GOT3 (cell line): Measurements from ENCODE around the gene STARD4.

Source experiments
- DNase-seq: peaks from one replicate; lab custom pipeline; 2025; ENCODE audit warnings: mixed read lengths; lab: John Stamatoyannopoulos, UW

Gene STARD4

DNA sequence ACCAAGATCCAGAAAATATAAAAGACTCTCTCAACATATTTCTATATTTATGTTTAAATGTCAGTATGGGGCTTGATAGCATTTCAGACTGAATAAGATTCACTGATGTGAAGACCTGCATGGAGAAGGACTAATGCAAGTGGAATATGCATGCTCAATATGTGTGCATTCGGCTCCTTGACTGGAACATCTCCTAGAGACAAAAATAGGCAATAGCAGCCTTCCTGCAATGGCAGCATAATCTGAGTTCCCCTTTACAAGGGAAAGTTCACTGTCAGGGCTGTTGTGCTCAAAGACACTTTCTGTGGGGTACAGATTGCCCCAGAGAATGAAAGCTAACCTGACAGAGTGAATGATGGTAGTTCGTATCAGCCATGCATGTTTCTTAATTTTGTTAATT, 42.4 kb downstream of the STARD4 start:
- DNase-seq, result no peak

DNA sequence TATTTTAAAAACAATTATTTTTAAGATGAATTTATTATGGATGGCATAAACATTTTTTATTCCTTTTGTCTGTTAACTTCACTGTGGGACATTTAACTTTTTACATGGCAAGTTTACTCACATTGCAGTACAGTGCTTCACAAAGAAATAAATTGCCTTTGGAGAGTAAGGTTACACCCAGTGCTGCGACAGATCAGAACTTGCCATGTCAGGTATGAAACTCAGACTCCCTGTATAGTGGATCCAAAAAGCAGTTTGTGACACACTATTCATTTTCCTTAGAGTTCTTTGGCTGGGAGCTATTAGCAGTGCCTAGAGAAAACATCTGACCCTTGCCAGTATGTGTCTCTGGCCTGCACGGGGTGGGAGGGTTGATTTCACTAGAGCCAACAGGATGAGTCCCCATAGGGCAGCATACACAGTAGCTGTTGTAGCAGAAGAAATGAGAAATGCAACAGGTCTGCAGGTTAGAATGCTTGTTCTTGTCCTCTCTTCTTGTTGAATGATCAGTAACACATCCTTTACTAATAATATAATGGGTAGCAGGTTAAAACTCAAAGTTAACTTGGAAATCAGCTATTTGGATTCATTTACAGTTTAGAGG, 42.9 kb downstream of the STARD4 start:
- no peak for DNase-seq

DNA sequence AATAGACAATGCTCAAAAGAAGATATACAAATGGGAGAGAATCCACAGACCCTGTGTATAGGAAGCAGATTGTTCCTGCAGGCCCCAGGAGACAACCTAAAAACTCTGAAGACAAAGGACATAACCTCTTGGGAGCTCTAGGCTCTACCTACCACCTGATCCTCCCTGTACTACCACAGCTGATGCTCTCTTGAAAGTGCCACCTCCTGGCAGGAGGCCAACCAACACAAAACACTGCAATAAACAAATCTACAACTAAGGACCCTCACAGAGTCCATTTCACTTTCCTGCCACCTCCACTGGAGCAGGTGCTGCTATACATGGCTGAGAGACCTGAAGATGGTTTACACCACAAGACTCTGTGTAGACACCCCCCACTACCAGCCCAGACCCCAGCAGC, 49.0 kb downstream of the STARD4 start:
- no peak for DNase-seq

DNA sequence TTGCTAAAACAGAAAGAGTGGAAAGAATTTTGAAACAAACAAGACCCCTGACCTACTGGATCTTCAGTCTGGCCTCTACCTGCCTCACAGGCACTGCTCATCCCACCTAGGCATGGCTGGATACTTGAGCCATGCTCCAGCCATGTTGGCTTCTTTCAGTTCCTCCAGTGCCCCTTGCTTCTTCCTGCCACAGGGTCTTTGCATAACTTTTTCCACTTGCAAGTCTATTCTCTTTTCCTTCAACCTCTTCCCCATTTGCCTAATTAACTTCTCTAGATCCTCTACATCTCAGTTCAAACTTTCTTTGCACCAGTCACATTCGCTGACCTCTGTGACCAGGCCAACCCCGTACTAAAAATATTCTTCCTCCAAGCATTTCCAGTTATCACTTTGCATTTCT, 50.4 kb downstream of the STARD4 start:
- DNase-seq, result no peak

DNA sequence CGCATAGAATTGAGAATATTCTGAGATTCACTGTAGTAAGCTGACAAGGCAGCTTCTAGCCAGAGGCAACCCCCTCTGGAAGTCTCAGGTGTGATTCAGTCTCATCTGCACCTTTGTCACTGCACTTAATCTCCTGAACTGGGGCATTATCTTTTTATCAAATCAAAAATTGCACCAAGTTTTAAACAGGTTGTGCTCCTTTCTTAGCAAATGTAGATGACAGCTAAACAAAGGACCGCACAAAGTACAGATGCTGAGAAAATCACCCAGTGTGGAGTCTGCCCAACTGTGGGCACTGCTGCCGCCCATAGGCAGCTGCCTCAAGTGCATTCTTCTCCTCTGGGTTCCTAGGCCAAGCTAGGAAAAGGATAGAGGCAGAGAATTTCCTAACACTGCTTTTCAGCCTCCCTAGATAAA, 51.1 kb downstream of the STARD4 start:
- DNase-seq, result no peak

DNA sequence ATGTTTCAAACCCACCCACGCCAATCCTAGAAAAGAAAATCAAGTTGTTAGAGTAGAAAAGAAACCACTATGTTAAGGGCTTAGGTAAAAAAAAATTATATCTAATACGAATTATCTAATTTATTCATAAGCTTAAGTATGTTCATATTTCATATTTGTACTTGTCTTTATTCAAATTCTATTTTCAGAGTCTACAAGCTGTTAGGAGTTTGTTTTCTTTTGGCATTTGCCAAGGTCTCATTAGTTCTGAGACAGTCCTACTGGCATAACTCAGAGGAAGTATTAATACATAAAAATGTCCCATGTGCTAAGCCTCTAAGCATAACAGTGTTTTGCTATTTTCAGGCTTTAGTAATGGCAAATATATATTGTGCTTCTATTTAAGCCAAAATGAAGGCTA, 57.6 kb downstream of the STARD4 start:
- DNase-seq, result no peak

DNA sequence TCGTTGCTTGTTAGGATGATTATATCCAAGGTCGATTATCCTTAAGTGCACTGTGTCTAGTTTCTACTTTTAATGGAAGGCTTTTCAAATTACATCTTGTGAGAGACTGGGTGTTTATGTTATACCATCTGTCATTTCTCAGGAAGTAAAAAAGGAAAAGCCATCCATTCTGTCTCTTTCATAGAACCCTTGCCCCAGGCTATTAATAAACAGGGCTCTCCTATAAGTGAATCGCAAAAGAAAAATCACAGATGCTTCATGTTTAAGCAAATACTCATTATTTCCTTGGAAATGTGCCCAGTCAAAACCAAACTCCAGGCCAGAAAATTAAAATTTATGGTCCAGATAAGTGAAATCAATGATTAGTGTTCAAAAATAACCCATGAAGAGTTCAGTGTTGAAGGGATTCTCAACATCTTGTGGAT, 58.1 kb downstream of the STARD4 start:
- no peak for DNase-seq

DNA sequence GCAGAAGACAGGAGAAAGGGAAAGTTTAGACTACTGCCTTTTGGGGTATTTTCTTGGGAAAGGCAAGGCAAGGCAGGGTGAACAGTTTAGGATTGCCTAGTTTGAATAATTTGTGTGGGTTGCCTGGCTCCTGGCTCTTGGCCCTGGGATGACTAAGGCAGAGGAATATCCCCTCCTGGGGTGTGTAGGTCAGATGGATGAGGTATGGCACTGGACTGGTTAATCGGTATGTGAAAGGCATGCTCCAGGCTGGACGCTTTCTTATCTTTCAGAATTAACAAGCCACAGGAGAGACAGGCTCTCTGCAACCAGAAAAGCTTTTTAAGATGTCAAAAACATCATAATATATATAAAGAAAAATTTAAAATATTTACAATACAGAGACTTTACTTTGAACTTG, 58.6 kb downstream of the STARD4 start:
- no peak for DNase-seq

DNA sequence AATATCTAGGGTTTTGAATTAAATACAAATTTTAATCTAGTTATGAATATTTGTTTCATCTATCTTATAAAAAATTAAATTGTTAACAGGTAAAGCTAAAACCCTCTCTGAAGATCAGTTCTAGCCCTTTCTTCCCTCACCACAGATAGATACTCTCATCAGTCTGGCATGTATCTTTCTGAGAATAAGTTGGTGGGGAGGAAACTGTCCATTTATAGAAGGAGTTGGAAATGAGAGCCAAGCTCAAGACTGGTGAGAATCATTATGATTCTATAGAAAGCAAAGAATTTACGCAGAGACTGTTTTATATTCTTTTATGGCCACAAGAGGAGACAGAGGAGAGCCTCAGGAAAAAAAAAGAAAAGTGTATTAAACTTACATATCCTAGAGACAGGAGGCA, 59.0 kb downstream of the STARD4 start:
- DNase-seq, result no peak

DNA sequence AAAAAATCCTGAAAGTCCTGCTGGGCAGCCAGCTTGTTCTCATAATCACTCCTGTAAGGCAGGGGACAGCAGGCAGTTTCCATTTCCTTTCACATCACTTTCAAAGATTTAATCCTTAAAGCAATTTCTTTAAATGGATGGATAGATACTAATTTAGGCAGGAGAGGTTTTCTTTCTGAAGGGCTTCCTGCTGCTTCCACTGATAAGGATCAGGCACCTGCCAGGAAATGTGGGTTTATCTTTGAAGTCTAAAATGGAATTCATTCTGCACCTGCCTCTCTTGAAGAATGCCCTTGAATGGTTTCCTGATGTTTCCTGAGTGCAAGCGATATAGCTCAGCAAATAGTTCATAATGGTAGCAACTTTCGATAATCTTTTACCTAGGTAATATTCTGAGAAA, 64.5 kb downstream of the STARD4 start:
- no peak for DNase-seq

DNA sequence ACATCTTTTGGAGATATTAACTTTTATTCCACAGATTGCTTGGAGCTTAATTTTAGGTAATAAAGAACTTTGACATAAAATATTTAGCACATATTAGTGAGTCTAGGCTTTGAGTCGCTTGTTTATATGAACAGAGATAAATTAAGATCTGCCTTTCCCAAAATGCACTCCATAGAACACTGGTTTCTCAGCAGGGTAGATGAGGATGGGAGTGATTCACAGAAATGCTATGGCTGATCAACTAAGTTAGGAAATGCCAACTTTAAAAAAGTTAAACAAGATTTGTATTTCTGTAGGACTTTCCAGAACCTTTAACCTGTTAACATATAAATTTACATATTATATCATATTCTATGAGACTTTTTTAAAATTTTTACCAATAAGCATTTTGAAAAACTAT, 65.2 kb downstream of the STARD4 start:
- DNase-seq, result no peak
